Keratinocyte (primary cell): ENCODE measurements around the gene HADH. TPM values are rescaled to one million over a fixed set of nuclear protein-coding genes. Genes with fewer than 3 reads are reported as not detected.

ENCODE experiments used
- DNase-seq: peaks from one replicate; pipeline ENCODE4 v3.0.0-alpha.2; 2011; ENCODE audit warnings: low read depth, missing footprints, low spot score
- FAIRE-seq: peaks from 2 replicates; lab custom pipeline; 2011; peaks lifted over from hg19 to GRCh38; lab: Jason Lieb, UNC
- H2AFZ ChIP-seq: 2 replicates; pipeline ENCODE4 v1.6.0; 2012; ENCODE audit warnings: low read length, control low read depth, inconsistent platforms; ENCODE audit not compliant: control insufficient read depth
- H3K27ac ChIP-seq: 2 replicates; pipeline ENCODE4 v1.5.1; 2011; ENCODE audit warnings: low read length; ENCODE audit not compliant: control insufficient read depth, insufficient read depth
- H3K27me3 ChIP-seq: 3 replicates; pipeline ENCODE4 v1.6.0; 2011; ENCODE audit warnings: low read length; ENCODE audit not compliant: control insufficient read depth, insufficient read depth; ENCODE audit errors: extremely low read depth
- H3K36me3 ChIP-seq, 2 experiments: 2 replicates in 1 of 2; 3 replicates in 1 of 2; pipeline ENCODE4 v1.5.1; 2011; ENCODE audit warnings: low read length in 2 of 2, mild to moderate bottlenecking in 1 of 2; ENCODE audit not compliant: control insufficient read depth in 2 of 2, insufficient read depth in 2 of 2; ENCODE audit errors: extremely low read depth in 1 of 2
- H3K4me1 ChIP-seq: 3 replicates; pipeline ENCODE4 v1.5.1; 2011; ENCODE audit warnings: low read length; ENCODE audit not compliant: control insufficient read depth, insufficient read depth; ENCODE audit errors: extremely low read depth
- H3K4me2 ChIP-seq: 3 replicates; pipeline ENCODE4 v1.6.0; 2011; ENCODE audit warnings: low read depth, low read length; ENCODE audit not compliant: control insufficient read depth, insufficient read depth; ENCODE audit errors: extremely low read depth
- H3K4me3 ChIP-seq, 3 experiments: fragments of 200-600 bp in 1 of 3; sonication (generic) in 1 of 3; 2 replicates in 2 of 3; 3 replicates in 1 of 3; pipeline ENCODE4 v1.5.1; 2011 to 2016; ENCODE audit warnings: low read length in 3 of 3, mild to moderate bottlenecking in 3 of 3, control low read depth in 2 of 3, inconsistent platforms in 1 of 3, low read depth in 1 of 3, mixed read lengths in 1 of 3, mixed run types in 1 of 3, moderate library complexity in 1 of 3; ENCODE audit not compliant: control insufficient read depth in 2 of 3, insufficient read depth in 2 of 3; ENCODE audit errors: extremely low read depth in 1 of 3
- H3K79me2 ChIP-seq: 2 replicates; pipeline ENCODE4 v1.6.0; 2012; ENCODE audit warnings: low read length; ENCODE audit not compliant: control insufficient read depth, insufficient read depth
- H3K9ac ChIP-seq: 3 replicates; pipeline ENCODE4 v1.6.0; 2011; ENCODE audit warnings: low read length; ENCODE audit not compliant: control insufficient read depth, insufficient read depth; ENCODE audit errors: extremely low read depth
- H3K9me1 ChIP-seq: 3 replicates; pipeline ENCODE4 v1.6.0; 2011; ENCODE audit warnings: low read length; ENCODE audit not compliant: control insufficient read depth, insufficient read depth; ENCODE audit errors: extremely low read depth
- H3K9me3 ChIP-seq: 2 replicates; pipeline ENCODE4 v1.5.1; 2012; ENCODE audit warnings: low read depth, low read length; ENCODE audit not compliant: control insufficient read depth
- H4K20me1 ChIP-seq: 3 replicates; pipeline ENCODE4 v1.6.0; 2011; ENCODE audit warnings: low read length; ENCODE audit not compliant: control insufficient read depth, insufficient read depth; ENCODE audit errors: extremely low read depth
- CTCF ChIP-seq, 3 experiments: IDR thresholded peaks in 1 of 3; conservative IDR thresholded peaks in 1 of 3; optimal IDR thresholded peaks in 1 of 3; 2 replicates in 2 of 3; 3 replicates in 1 of 3; pipeline versions ENCODE3 to v1.5.1; 2011; ENCODE audit warnings: low read length in 3 of 3, mild to moderate bottlenecking in 3 of 3, moderate library complexity in 2 of 3, control low read depth in 1 of 3, inconsistent platforms in 1 of 3; ENCODE audit not compliant: insufficient read depth in 2 of 3; ENCODE audit errors: extremely low read depth in 1 of 3
- EZH2 ChIP-seq: IDR thresholded peaks from one replicate; pipeline ENCODE4 v1.6.1; 2012; ENCODE audit warnings: inconsistent platforms, mild to moderate bottlenecking, low read length, moderate library complexity
- dilution Hi-C: fragments of 300-500 bp; cut with MboI; formaldehyde crosslinking; loops from one replicate; pipeline ENCODE4 v1.7.0; 2020; ENCODE audit warnings: low sequenced_read_pairs; ENCODE audit not compliant: extremely low pct_ligation_motif_present
- polyA plus RNA-seq, 5 experiments: library from polyadenylated mRNA; depleted of rRNA in 3 of 5; stranded (reverse) in 3 of 5; stranded (forward) in 1 of 5; unstranded in 1 of 5; fragments of >200 nt; gene quantifications; 1 replicate in 1 of 5; 2 replicates in 3 of 5; 3 replicates in 1 of 5; pipeline versions ENCODE4 v1.2.1 to v1.2.3, GENCODE V29; 2011 to 2012; ENCODE audit warnings: missing spikeins in 2 of 5, low read depth in 1 of 5, low replicate concordance in 1 of 5

Gene HADH
- polyA plus RNA-seq, 1 donor (not counting 4 experiments of a cell fraction or from before 2014, with no cell fraction given): 49.3 TPM

- Histone ChIP-seq H2AFZ (no peak overlapping the region), H3K79me2 (peaks cover 41% of the 10 kb centered on the region), H4K20me1 (no peaks in the 10 kb centered on the region), H3K9me3 (no peaks in the 10 kb centered on the region), H3K4me3 (no peak overlapping the region), H3K36me3 (peaks cover 0 to 7% of the 10 kb centered on the region in 2 experiments), H3K9me1 (peaks cover 3% of the 10 kb centered on the region), H3K27me3 (no peaks in the 10 kb centered on the region), H3K27ac (no peak overlapping the region), H3K4me2 (no peak overlapping the region), H3K9ac (no peak overlapping the region), H3K4me1 (peaks cover 2% of the 10 kb centered on the region)
- DNase-seq: no peak
- TF ChIP-seq CTCF (optimal IDR thresholded peaks at IDR 0.05 in 1 of 3, IDR thresholded peaks at IDR 0.05 in 1 of 3, conservative IDR thresholded peaks at IDR 0.05 in 1 of 3; ENCODE audit: extremely low read depth in 1 of 3, insufficient read depth in 2 of 3, low read length in 3 of 3) (no peak), EZH2 (no peak)
- dilution Hi-C loops: no loop called here
- no peak for FAIRE-seq
Measured at GRCh38 chr4:107996949-107997788, 7.5 kb downstream of the HADH start.

- no peak for FAIRE-seq
- Histone ChIP-seq H3K79me2 (peaks cover 35% of the 10 kb centered on the region), H3K9me3 (no peaks in the 10 kb centered on the region), H3K4me3 (no peak overlapping the region), H2AFZ (no peak overlapping the region), H4K20me1 (no peaks in the 10 kb centered on the region), H3K36me3 (peaks cover 0 to 7% of the 10 kb centered on the region in 2 experiments), H3K27me3 (no peaks in the 10 kb centered on the region), H3K9me1 (peaks cover 3% of the 10 kb centered on the region), H3K4me1 (no peaks in the 10 kb centered on the region), H3K27ac (no peak overlapping the region), H3K4me2 (no peak overlapping the region), H3K9ac (no peak overlapping the region)
- dilution Hi-C loops: no loop called here
- no peak for DNase-seq
- TF ChIP-seq CTCF (optimal IDR thresholded peaks at IDR 0.05 in 1 of 3, IDR thresholded peaks at IDR 0.05 in 1 of 3, conservative IDR thresholded peaks at IDR 0.05 in 1 of 3; ENCODE audit: extremely low read depth in 1 of 3, insufficient read depth in 2 of 3, low read length in 3 of 3) (no peak), EZH2 (no peak)
Measured at GRCh38 chr4:107997794-107998193, 8.1 kb downstream of the HADH start.
